HepG2 (cell line): Measurements from ENCODE around the gene COL18A1. TPM values are rescaled to one million over a fixed set of nuclear protein-coding genes. Genes with fewer than 3 reads are reported as not detected.

Experiments used
- BORCS8-MEF2B ChIP-seq: sonication (generic); formaldehyde crosslinking; IDR thresholded peaks from 2 replicates; pipeline ENCODE4 v1.8.0; 2022; ENCODE audit warnings: mild to moderate bottlenecking, missing genetic modification reagents
- BRD4 ChIP-seq: sonication (generic); formaldehyde crosslinking; IDR thresholded peaks from 2 replicates; pipeline ENCODE4 v1.4.0; 2020; ENCODE audit warnings: missing genetic modification reagents
- CCDC6 ChIP-seq: sonication (generic); formaldehyde crosslinking; IDR thresholded peaks from 2 replicates; pipeline ENCODE4 v1.8.1; 2022; ENCODE audit warnings: mild to moderate bottlenecking, missing genetic modification reagents, moderate library complexity
- ETV5 ChIP-seq: IDR thresholded peaks from 2 replicates; pipeline ENCODE4 v1.6.1; 2018; ENCODE audit warnings: missing biosample characterization, missing genetic modification reagents, inconsistent platforms, borderline replicate concordance
- EZH2 ChIP-seq: conservative IDR thresholded peaks from 2 replicates; pipeline ENCODE4 v1.6.1; 2012; ENCODE audit warnings: mild to moderate bottlenecking, low read depth, low read length, moderate library complexity
- HDAC6 ChIP-seq: fragments of 200-600 bp; sonication (generic); IDR thresholded peaks from 2 replicates; pipeline ENCODE4 v1.7.0; 2017; ENCODE audit warnings: mild to moderate bottlenecking, antibody characterized with exemption, low read length, low read depth
- KAT7 ChIP-seq: IDR thresholded peaks from 2 replicates; pipeline ENCODE4 v1.6.1; 2018; ENCODE audit warnings: borderline replicate concordance, missing compliant biosample characterization
- RAD21 ChIP-seq: fragments of 450-650 bp; formaldehyde crosslinking; IDR thresholded peaks from 2 replicates; pipeline ENCODE4 v1.5.0; 2020; ENCODE audit warnings: mild to moderate bottlenecking
- SP140L ChIP-seq: sonication (generic); formaldehyde crosslinking; IDR thresholded peaks from 2 replicates; pipeline ENCODE4 v1.4.0; 2020; ENCODE audit warnings: missing genetic modification reagents, borderline replicate concordance
- WIZ ChIP-seq: sonication (generic); formaldehyde crosslinking; IDR thresholded peaks from 2 replicates; pipeline ENCODE4 v1.5.1; 2020; ENCODE audit warnings: mild to moderate bottlenecking, missing genetic modification reagents
- ZNF160 ChIP-seq: sonication (generic); formaldehyde crosslinking; IDR thresholded peaks from 2 replicates; pipeline ENCODE4 v1.8.0; 2022; ENCODE audit warnings: mild to moderate bottlenecking, inconsistent platforms, missing genetic modification reagents
- ZNF296 ChIP-seq: sonication (generic); formaldehyde crosslinking; conservative IDR thresholded peaks from 2 replicates; pipeline ENCODE4 v1.5.0; 2020; ENCODE audit warnings: mild to moderate bottlenecking, missing genetic modification reagents
- ZNF451 ChIP-seq: sonication (generic); formaldehyde crosslinking; IDR thresholded peaks from 2 replicates; pipeline ENCODE4 v1.5.0; 2020; ENCODE audit warnings: mild to moderate bottlenecking, missing genetic modification reagents
- ZNF552 ChIP-seq: sonication (generic); formaldehyde crosslinking; IDR thresholded peaks from 2 replicates; pipeline ENCODE4 v1.9.0; 2022; ENCODE audit warnings: missing genetic modification reagents, mild to moderate bottlenecking, borderline replicate concordance
- ZNF598 ChIP-seq: sonication (generic); formaldehyde crosslinking; IDR thresholded peaks from 2 replicates; pipeline ENCODE4 v1.5.1; 2020; ENCODE audit warnings: mild to moderate bottlenecking, missing genetic modification reagents, borderline replicate concordance
- ZNF615 ChIP-seq: sonication (generic); formaldehyde crosslinking; IDR thresholded peaks from 2 replicates; pipeline ENCODE4 v1.5.0; 2020; ENCODE audit warnings: mild to moderate bottlenecking, missing genetic modification reagents, borderline replicate concordance
- ZNF777 ChIP-seq: sonication (generic); formaldehyde crosslinking; IDR thresholded peaks from 2 replicates; pipeline ENCODE4 v1.4.0; 2020; ENCODE audit warnings: missing genetic modification reagents
- ZSCAN29 ChIP-seq: sonication (generic); formaldehyde crosslinking; conservative IDR thresholded peaks from 2 replicates; pipeline ENCODE4 v1.4.0; 2020; ENCODE audit warnings: mild to moderate bottlenecking, missing genetic modification reagents
- ZSCAN31 ChIP-seq: sonication (generic); formaldehyde crosslinking; IDR thresholded peaks from 2 replicates; pipeline ENCODE4 v1.5.0; 2020; ENCODE audit warnings: low read depth, mild to moderate bottlenecking, missing genetic modification reagents
- polyA plus RNA-seq, 8 experiments: library from polyadenylated mRNA; depleted of rRNA in 3 of 8; stranded (reverse) in 7 of 8; unstranded in 1 of 8; fragments of >200 nt; fragmentation: Illumina TruSeq in 4 of 8; extraction: Trizol in 4 of 8; gene quantifications; 2 replicates each; pipeline versions ENCODE4 v1.2.1 to v1.2.3, GENCODE V29; 2011 to 2016; ENCODE audit warnings: low read depth in 4 of 8, missing spikeins in 1 of 8, mixed read lengths in 1 of 8; ENCODE audit not compliant: insufficient read depth in 1 of 8
- total RNA-seq, 5 experiments: library from RNA; depleted of rRNA; stranded (reverse); fragments of >200 nt; fragmentation: Illumina TruSeq; extraction: Trizol; gene quantifications; 2 replicates each; pipeline ENCODE4 v1.2.3, GENCODE V29; 2016; ENCODE audit warnings: low read depth in 1 of 5
- TF ChIP-seq, protein P1 (sequence below): sonication (generic); formaldehyde crosslinking; IDR thresholded peaks from 2 replicates; pipeline ENCODE4 v1.5.0; 2020; ENCODE audit warnings: missing genetic modification reagents
- TF ChIP-seq, protein P2 (sequence below): sonication (generic); formaldehyde crosslinking; conservative IDR thresholded peaks from 2 replicates; pipeline ENCODE4 v1.4.0; 2020; ENCODE audit warnings: missing genetic modification reagents
- TF ChIP-seq, protein P3 (sequence below): sonication (generic); formaldehyde crosslinking; IDR thresholded peaks from 2 replicates; pipeline ENCODE4 v1.4.0; 2020; ENCODE audit warnings: missing genetic modification reagents, mild to moderate bottlenecking, borderline replicate concordance

Gene COL18A1
- total and polyA plus RNA-seq, 2 of the 13 experiments (the other 11 are each of a cell fraction or from before 2014, with no cell fraction given): 79.0 to 102 TPM

DNA sequence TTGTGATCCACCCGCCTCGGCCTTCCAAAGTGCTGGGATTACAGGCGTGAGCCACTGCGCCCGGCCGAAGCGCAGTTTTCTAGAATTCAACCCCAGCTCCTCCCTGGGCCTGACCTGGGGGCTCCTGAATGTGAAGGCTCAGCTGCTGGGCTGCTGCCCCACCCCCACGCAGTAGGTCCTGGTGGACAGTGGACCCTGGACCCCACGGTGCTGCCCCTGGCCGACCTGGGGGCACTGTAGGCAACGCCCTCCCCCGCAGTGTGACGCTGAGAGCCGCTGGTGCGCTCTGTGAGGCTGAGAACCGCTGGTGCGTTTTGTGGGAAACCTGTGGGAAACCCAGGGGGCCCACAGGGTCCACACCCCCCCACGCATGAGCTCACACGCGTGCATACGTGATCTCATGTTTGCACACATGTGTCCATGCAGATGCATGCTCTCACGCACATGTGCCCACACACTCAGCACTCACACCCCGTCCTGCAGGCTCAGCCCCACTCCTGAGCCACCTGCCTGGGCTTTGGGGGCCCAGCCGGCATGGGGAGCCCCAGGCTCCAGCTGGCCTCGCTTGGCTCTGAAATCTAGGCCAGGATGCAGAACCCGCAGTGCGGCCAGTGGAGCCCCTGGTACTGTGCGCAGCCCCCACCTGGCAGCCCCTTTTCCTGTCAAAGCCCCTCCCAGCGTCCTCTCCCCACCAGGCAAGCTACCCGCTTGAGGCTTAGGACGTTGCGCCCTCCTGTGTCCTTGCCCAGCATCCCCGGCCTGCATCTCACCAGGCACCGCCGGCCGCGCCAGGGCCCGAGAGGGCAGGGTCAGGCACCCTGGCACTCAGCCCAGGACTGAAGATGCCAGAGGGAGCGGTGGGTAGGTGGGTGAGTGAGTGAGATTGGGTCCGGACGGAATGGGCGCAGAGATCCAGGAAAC is 67.7 kb downstream of the COL18A1 start (continued):
- no peak for TF ChIP-seq SP140L
- TF ChIP-seq, protein P1, sequence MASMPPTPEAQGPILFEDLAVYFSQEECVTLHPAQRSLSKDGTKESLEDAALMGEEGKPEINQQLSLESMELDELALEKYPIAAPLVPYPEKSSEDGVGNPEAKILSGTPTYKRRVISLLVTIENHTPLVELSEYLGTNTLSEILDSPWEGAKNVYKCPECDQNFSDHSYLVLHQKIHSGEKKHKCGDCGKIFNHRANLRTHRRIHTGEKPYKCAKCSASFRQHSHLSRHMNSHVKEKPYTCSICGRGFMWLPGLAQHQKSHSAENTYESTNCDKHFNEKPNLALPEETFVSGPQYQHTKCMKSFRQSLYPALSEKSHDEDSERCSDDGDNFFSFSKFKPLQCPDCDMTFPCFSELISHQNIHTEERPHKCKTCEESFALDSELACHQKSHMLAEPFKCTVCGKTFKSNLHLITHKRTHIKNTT: no peak
- TF ChIP-seq KAT7 (CRISPR knock-in tag): no peak
- TF ChIP-seq, protein P2, sequence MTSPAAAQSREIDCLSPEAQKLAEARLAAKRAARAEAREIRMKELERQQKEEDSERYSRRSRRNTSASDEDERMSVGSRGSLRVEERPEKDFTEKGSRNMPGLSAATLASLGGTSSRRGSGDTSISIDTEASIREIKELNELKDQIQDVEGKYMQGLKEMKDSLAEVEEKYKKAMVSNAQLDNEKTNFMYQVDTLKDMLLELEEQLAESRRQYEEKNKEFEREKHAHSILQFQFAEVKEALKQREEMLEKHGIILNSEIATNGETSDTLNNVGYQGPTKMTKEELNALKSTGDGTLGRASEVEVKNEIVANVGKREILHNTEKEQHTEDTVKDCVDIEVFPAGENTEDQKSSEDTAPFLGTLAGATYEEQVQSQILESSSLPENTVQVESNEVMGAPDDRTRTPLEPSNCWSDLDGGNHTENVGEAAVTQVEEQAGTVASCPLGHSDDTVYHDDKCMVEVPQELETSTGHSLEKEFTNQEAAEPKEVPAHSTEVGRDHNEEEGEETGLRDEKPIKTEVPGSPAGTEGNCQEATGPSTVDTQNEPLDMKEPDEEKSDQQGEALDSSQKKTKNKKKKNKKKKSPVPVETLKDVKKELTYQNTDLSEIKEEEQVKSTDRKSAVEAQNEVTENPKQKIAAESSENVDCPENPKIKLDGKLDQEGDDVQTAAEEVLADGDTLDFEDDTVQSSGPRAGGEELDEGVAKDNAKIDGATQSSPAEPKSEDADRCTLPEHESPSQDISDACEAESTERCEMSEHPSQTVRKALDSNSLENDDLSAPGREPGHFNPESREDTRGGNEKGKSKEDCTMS: no peak
- peak; percentile 94 for TF ChIP-seq ZNF296 (CRISPR knock-in tag)
- 0 out of 2 replicates have a peak, but pooled peaks have one; percentile 75 for TF ChIP-seq BORCS8-MEF2B (CRISPR knock-in tag)
- no peak; the same call in 1 of the 2 replicates for TF ChIP-seq ZSCAN31
- no peak for TF ChIP-seq ZNF552 (CRISPR knock-in tag)
- TF ChIP-seq EZH2: no peak
- peak; percentile 67 for TF ChIP-seq BRD4 (CRISPR knock-in tag)
- TF ChIP-seq HDAC6: no peak
- TF ChIP-seq ZNF451 (CRISPR knock-in tag): peak; percentile 75; the same call in 1 of the 2 replicates
- no peak for TF ChIP-seq ZNF615 (CRISPR knock-in tag)
- TF ChIP-seq RAD21 (CRISPR knock-in tag): no peak; the same call in 1 of the 2 replicates
- TF ChIP-seq ZNF777 (CRISPR knock-in tag): no peak
- no peak for TF ChIP-seq ZSCAN29 (CRISPR knock-in tag)
- TF ChIP-seq, protein P3, sequence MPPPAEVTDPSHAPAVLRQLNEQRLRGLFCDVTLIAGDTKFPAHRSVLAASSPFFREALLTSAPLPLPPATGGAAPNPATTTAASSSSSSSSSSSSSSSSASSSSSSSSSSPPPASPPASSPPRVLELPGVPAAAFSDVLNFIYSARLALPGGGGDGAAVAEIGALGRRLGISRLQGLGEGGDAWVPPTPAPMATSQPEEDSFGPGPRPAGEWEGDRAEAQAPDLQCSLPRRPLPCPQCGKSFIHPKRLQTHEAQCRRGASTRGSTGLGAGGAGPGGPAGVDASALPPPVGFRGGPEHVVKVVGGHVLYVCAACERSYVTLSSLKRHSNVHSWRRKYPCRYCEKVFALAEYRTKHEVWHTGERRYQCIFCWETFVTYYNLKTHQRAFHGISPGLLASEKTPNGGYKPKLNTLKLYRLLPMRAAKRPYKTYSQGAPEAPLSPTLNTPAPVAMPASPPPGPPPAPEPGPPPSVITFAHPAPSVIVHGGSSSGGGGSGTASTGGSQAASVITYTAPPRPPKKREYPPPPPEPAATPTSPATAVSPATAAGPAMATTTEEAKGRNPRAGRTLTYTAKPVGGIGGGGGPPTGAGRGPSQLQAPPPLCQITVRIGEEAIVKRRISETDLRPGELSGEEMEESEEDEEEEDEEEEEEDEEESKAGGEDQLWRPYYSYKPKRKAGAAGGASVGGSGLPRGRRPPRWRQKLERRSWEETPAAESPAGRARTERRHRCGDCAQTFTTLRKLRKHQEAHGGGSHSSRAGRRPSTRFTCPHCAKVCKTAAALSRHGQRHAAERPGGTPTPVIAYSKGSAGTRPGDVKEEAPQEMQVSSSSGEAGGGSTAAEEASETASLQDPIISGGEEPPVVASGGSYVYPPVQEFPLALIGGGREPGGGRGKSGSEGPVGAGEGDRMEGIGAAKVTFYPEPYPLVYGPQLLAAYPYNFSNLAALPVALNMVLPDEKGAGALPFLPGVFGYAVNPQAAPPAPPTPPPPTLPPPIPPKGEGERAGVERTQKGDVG (CRISPR knock-in tag): peak; percentile 99
- no peak for TF ChIP-seq WIZ (CRISPR knock-in tag)
- TF ChIP-seq ZNF160 (CRISPR knock-in tag): 0 out of 2 replicates have a peak, but pooled peaks have one; percentile 13
- TF ChIP-seq ETV5 (CRISPR knock-in tag): no peak
- TF ChIP-seq ZNF598 (CRISPR knock-in tag): 0 out of 2 replicates have a peak, but pooled peaks have one; percentile 55
- TF ChIP-seq CCDC6: no peak
